NCI-H1436 treated with DMSO at 0.1 percent for 48 hours (cell line): ENCODE data around the gene FAR2.
A peak's percentile ranks its signal among the peaks of the same experiment; 100 is the strongest.
"Not testable (repeated sequence)": the region's sequence is repeated elsewhere in the genome, so short reads cannot be mapped to it uniquely, and the experiment has no call there.

ENCODE experiments used
- DNase-seq: peaks from one replicate; lab custom pipeline; 2025; lab: John Stamatoyannopoulos, UW

Gene FAR2

DNA sequence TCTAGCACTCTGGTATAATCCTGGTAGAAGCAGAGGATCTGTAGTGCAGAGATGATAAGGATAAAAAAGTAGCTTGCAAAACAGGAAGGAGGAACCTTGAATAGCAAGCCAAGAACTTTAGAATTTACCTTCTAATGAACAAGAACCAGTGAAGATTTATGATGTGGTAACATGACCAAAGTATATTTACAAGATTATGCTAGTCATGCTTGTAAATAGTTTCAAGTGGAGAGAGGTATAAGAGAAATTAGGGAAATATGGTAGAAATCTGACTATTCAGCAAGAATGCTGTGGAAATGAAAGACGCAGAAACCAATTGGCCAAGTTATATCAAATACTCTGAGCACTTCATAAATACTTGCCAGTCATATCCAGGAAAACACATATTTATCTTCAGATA lies 184.1 kb downstream of the FAR2 start:
- DNase-seq, result no peak

- DNase-seq, result no peak
Measured at GRCh38 chr12:29334937-29335336, 185.9 kb downstream of the FAR2 start.

- DNase-seq, result no peak
Measured at GRCh38 chr12:29337325-29337724, 188.2 kb downstream of the FAR2 start.

- DNase-seq, result no peak
Measured at GRCh38 chr12:29343022-29343799, 194.1 kb downstream of the FAR2 start.

DNA sequence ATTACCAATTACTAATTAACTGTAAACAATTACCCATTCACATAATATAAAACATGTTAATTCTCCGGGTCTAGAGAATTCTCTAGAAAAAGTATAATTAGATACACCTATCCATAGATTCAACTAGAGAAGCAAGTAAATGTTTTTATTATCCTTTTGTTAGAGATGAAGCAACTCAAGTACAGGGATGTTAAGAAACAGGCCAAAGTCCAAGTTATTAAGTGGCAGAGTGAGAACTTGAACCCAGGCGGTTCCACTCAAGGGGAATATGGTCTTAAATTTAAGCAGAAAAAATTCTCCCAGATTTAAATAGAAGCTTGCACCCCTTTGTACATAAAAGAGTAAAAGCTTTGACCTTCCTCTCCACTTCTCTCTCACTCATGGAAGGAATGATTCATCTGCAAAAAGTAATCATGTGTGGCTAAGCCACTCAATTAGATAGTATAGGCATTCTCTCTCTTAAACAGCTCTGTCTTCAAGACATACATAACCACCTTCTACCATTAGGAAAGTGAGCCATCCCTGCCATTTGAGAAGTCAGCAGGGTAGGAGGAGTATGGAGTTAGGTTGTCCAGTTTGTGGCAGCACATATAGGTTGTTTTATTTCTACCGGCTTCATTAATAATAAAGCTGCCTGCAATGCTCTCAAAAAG lies 197.8 kb downstream of the FAR2 start:
- no peak for DNase-seq

GRCh38 chr12:29350080-29350479 lies 201.0 kb downstream of the FAR2 start:
- DNase-seq, result no peak

DNA sequence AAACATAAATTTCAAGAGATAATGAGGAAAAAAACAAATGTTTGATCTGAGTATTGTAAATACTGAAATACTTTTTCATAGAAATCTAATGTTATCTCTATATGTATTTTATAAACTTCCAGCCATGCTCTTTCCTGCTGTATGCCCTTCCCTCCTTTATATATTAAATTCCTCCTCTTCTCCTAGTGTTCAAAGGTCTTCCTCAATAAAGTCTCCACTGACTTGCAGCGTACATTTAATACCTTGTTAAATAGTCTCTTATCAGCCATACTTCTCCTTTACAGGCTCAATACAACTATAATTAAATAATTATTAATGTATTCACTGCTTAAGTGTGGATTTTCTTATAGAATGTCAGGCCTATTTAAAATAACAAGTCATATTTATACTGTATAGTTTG lies 205.9 kb downstream of the FAR2 start:
- no peak for DNase-seq

- no peak for DNase-seq
Measured at GRCh38 chr12:29365091-29365490, 216.0 kb downstream of the FAR2 start.

DNA sequence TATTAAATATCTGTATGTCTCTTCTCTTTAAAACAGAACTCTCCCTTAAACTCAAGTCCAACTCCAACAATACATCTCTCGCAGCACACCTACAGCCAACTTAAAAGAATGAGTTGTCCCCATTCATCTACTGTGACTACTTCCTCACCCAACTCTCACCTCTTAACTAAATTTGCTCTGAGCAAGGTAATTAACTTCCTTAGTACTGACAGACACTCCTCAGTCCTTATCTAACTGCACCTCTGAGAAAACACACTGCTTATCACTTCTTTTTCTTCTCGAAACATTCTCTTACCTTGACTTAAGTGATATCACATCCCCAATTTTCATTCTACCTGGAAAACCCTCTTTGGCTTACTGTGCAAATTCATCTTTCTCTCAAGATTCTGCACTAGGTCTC lies 224.9 kb downstream of the FAR2 start:
- no peak for DNase-seq

DNA sequence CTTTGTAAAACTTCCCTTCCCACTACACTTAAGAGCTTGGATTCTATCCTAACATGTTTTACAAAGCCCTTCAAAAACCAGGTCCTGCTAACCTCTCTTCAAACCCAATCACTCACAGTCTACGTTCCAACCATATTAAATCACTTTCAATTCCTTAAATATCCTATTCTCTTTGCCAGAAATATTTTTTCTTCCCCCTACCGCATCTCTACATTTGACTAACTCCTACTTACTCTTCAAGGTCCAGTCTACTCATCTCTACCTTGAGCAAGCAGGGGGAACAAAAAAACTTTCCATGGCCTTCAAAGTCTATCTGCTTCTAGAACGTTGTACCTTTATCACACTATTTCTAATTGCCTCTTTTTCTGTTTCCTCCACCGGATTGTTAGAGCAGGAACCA lies 225.8 kb downstream of the FAR2 start:
- no peak for DNase-seq

DNA sequence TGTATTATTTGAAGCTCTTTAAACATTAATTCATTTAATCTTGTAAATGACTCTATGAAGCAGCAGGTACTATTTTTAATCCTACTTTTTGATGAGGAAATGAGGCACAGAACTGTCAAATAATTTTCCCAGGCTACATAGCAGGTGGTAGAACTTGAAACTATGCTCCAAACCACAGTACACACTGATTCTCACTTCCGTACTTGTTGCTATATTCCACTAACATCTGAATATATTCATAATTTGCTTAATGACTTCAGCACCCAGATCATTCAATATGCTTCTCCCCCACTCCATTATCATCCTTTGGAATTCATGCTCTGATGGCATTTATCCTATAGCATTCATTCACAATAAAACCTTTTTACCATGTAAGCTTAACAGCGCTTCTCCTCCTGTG lies 227.0 kb downstream of the FAR2 start:
- DNase-seq, result no peak

- peak; percentile 97 for DNase-seq
Measured at GRCh38 chr12:29380536-29381523, 231.8 kb downstream of the FAR2 start, which contains the start of gene ERGIC2. Gene ERGIC2 (minus strand): TSS chr12:29381172. CDS start chr12:29371633, 9,539 bp downstream.

DNA sequence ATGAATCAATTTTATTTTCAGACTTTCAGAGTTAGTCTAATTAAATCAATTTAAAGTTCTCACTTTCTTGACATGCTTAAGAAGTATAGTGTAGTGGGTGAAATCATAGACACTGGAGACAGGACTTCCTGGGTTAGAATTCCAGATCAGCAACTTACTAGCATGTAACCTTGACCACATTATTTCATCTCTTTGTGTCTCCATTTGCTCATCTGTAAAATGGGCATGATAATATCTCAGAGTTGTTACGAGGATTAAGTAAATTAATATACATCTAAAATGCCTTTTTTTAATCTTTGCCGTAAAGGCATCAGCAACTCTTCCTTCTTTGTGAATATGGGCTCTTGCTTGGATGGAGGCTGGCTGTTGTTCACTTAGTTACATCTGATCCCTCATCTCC lies 233.2 kb downstream of the FAR2 start:
- DNase-seq, result no peak

DNA sequence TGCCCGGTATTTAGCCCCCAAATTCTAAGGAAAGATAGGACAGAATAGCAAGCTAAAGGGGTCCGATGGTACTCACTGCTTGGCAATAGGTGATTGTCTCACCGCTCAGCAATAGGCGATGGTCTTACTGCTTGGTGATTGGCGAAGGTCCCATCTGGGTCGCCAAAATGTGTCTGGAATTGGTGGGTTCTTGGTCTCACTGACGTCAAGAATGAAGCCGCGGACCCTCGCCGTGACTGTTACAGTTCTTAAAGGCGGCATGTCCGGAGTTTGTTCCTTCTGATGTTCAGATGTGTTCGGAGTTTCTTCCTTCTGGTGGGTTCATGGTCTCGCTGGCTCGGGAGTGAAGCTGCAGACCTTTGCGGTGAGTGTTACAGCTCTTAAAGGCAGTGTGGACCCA lies 236.1 kb downstream of the FAR2 start:
- DNase-seq, result not testable (repeated sequence)
